HEK293 (cell line): ENCODE results near the gene PPP1R9B.

Source experiments
- HOXC10 ChIP-seq: sonication (generic); formaldehyde crosslinking; IDR thresholded peaks from 2 replicates; pipeline ENCODE4 v1.8.1; 2023; ENCODE audit warnings: mild to moderate bottlenecking, missing genetic modification reagents
- MZF1 ChIP-seq: fragments of 450-650 bp; formaldehyde crosslinking; IDR thresholded peaks from 2 replicates; pipeline ENCODE4 v1.5.1; 2017; ENCODE audit warnings: missing biosample characterization, missing genetic modification characterization, borderline replicate concordance
- SCRT1 ChIP-seq: fragments of 450-650 bp; formaldehyde crosslinking; IDR thresholded peaks from 2 replicates; pipeline ENCODE4 v1.5.1; 2016; ENCODE audit warnings: missing biosample characterization, missing genetic modification characterization, borderline replicate concordance
- SP3 ChIP-seq: fragments of 450-650 bp; formaldehyde crosslinking; IDR thresholded peaks from 2 replicates; pipeline ENCODE4 v1.5.1; 2016; ENCODE audit warnings: missing biosample characterization, missing genetic modification characterization
- TRIM28 ChIP-seq: IDR thresholded peaks from 2 replicates; pipeline ENCODE4 v1.6.1; 2011; ENCODE audit warnings: low read length, control low read depth, borderline replicate concordance
- ZBTB17 ChIP-seq: fragments of 450-650 bp; formaldehyde crosslinking; IDR thresholded peaks from 2 replicates; pipeline ENCODE4 v1.5.1; 2016; ENCODE audit warnings: missing biosample characterization, missing genetic modification characterization
- ZNF169 ChIP-seq: fragments of 450-650 bp; formaldehyde crosslinking; IDR thresholded peaks from 2 replicates; pipeline ENCODE4 v1.5.1; 2016; ENCODE audit warnings: missing biosample characterization, missing genetic modification characterization
- ZNF184 ChIP-seq: fragments of 450-650 bp; IDR thresholded peaks from 2 replicates; pipeline ENCODE4 v1.5.1; 2018; ENCODE audit warnings: missing biosample characterization, mild to moderate bottlenecking, missing genetic modification characterization
- ZNF211 ChIP-seq: fragments of 450-650 bp; formaldehyde crosslinking; IDR thresholded peaks from 2 replicates; pipeline ENCODE4 v1.5.1; 2016; ENCODE audit warnings: low read depth, missing biosample characterization, missing genetic modification characterization
- ZNF248 ChIP-seq: fragments of 450-650 bp; formaldehyde crosslinking; IDR thresholded peaks from 2 replicates; pipeline ENCODE4 v1.5.1; 2017; ENCODE audit warnings: missing biosample characterization, missing genetic modification characterization
- ZNF391 ChIP-seq: fragments of 450-650 bp; formaldehyde crosslinking; IDR thresholded peaks from 2 replicates; pipeline ENCODE4 v1.5.1; 2016; ENCODE audit warnings: low read depth, missing biosample characterization, missing genetic modification characterization, borderline replicate concordance
- ZNF404 ChIP-seq: fragments of 450-650 bp; formaldehyde crosslinking; IDR thresholded peaks from 2 replicates; pipeline ENCODE4 v1.5.1; 2017; ENCODE audit warnings: missing biosample characterization, missing genetic modification characterization
- ZNF433 ChIP-seq: fragments of 450-650 bp; formaldehyde crosslinking; IDR thresholded peaks from 2 replicates; pipeline ENCODE4 v1.5.1; 2016; ENCODE audit warnings: missing biosample characterization, missing genetic modification characterization, low read depth
- ZNF555 ChIP-seq: fragments of 450-650 bp; formaldehyde crosslinking; conservative IDR thresholded peaks from 2 replicates; pipeline ENCODE4 v1.5.1; 2017; ENCODE audit warnings: missing biosample characterization, mild to moderate bottlenecking, missing genetic modification characterization, inconsistent platforms
- ZNF560 ChIP-seq: fragments of 450-650 bp; formaldehyde crosslinking; IDR thresholded peaks from 2 replicates; pipeline ENCODE4 v1.5.1; 2017; ENCODE audit warnings: missing biosample characterization, missing genetic modification characterization, borderline replicate concordance
- ZNF571 ChIP-seq: fragments of 450-650 bp; formaldehyde crosslinking; IDR thresholded peaks from 2 replicates; pipeline ENCODE4 v1.5.0; 2017; ENCODE audit warnings: missing biosample characterization, missing genetic modification characterization
- ZNF600 ChIP-seq: fragments of 450-650 bp; formaldehyde crosslinking; IDR thresholded peaks from 2 replicates; pipeline ENCODE4 v1.5.1; 2016; ENCODE audit warnings: missing biosample characterization, missing genetic modification characterization
- ZNF624 ChIP-seq: fragments of 450-650 bp; formaldehyde crosslinking; IDR thresholded peaks from 2 replicates; pipeline ENCODE4 v1.5.1; 2017; ENCODE audit warnings: missing biosample characterization, missing genetic modification characterization
- ZNF658 ChIP-seq: fragments of 450-650 bp; formaldehyde crosslinking; IDR thresholded peaks from 2 replicates; pipeline ENCODE4; 2016; ENCODE audit warnings: missing biosample characterization, missing genetic modification characterization
- ZNF837 ChIP-seq: fragments of 450-650 bp; formaldehyde crosslinking; IDR thresholded peaks from 2 replicates; pipeline ENCODE4 v1.5.1; 2016; ENCODE audit warnings: missing biosample characterization, missing genetic modification characterization
- ZSCAN23 ChIP-seq: fragments of 450-650 bp; formaldehyde crosslinking; IDR thresholded peaks from 2 replicates; pipeline ENCODE4 v1.5.1; 2016; ENCODE audit warnings: missing biosample characterization, missing genetic modification characterization
- TF ChIP-seq, protein P1 (sequence below): IDR thresholded peaks from 2 replicates; pipeline ENCODE4 v1.6.1; 2011; ENCODE audit warnings: mild to moderate bottlenecking, low read depth, low read length, borderline replicate concordance
- TF ChIP-seq, protein P2 (sequence below): fragments of 450-650 bp; formaldehyde crosslinking; IDR thresholded peaks from 2 replicates; pipeline ENCODE4 v1.5.1; 2016; ENCODE audit warnings: missing biosample characterization, missing genetic modification characterization
- TF ChIP-seq, protein P3 (sequence below): fragments of 450-650 bp; formaldehyde crosslinking; IDR thresholded peaks from 2 replicates; pipeline ENCODE4 v1.5.1; 2017; ENCODE audit warnings: missing biosample characterization, missing genetic modification characterization
- TF ChIP-seq, protein P4 (sequence below): fragments of 450-650 bp; formaldehyde crosslinking; IDR thresholded peaks from 2 replicates; pipeline ENCODE4 v1.5.1; 2016; ENCODE audit warnings: missing biosample characterization, missing genetic modification characterization
- TF ChIP-seq, protein P5 (sequence below): fragments of 450-650 bp; formaldehyde crosslinking; IDR thresholded peaks from 2 replicates; pipeline ENCODE4 v1.5.1; 2017; ENCODE audit warnings: missing biosample characterization, missing genetic modification characterization
- TF ChIP-seq, protein P6 (sequence below): fragments of 450-650 bp; formaldehyde crosslinking; IDR thresholded peaks from 2 replicates; pipeline ENCODE4 v1.5.0; 2017; ENCODE audit warnings: missing biosample characterization, missing genetic modification characterization, borderline replicate concordance
- TF ChIP-seq, protein P7 (sequence below): fragments of 450-650 bp; formaldehyde crosslinking; IDR thresholded peaks from 2 replicates; pipeline ENCODE4; 2016; ENCODE audit warnings: missing biosample characterization, missing genetic modification characterization

Gene PPP1R9B

DNA sequence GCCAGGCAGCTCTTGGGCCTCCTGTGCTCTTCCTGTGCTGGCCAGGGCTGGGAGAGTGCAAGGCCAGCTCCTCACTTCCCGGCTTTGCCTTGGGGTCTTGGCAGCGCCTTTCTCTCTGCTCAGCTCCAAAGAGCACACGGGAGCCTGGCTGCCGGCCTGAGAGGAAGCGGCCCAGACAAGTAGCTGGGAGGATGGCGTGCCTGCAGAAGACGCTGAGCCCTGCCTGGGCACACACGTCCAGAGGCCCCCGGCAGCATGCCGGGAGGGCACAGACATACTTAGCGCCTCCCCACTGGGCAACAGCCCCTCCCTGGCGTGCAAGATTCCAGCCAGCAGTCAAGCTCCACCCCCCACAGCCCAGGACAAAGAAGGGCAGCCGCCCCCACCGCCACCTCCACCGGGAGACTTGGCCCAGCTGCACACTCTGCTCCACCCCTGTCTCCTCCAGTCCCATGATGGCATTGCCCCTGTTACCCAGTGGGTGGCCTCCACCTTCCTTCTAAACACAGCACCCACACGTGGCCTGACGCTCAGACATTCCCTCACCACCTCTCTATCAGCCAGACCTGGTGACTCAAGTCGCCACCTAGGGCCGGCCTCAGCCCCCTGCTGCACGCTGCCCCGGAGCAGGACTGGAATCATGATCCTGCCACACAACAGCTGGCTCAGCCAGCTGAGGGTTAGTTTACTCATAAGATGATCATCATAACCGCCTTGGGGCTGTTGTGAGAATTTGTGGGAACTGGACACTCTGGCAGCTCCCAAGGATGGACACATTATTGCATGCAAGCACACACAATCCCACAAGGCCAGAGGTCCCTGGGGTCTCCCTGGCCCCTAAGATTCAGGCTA is 27.7 kb upstream of the PPP1R9B start (continued):
- TF ChIP-seq ZNF837 (tag by site-specific recombination) (no peak), ZNF211 (tag by site-specific recombination) (no peak), SP3 (peak; percentile 88), HOXC10 (CRISPR knock-in tag) (no peak), ZNF600 (tag by site-specific recombination) (peak; percentile 99), ZNF404 (tag by site-specific recombination) (no peak), ZNF169 (no peak), ZNF391 (tag by site-specific recombination) (peak; percentile 22; the same call in 1 of the 2 replicates), ZNF624 (tag by site-specific recombination) (no peak), ZNF555 (tag by site-specific recombination) (no peak), ZNF184 (tag by site-specific recombination) (no peak), ZNF658 (no peak), ZNF248 (tag by site-specific recombination) (no peak), ZSCAN23 (tag by site-specific recombination) (no peak), ZBTB17 (tag by site-specific recombination) (peak; percentile 81), MZF1 (tag by site-specific recombination) (no peak), ZNF560 (tag by site-specific recombination) (no peak), TRIM28 (peak; percentile 27; the same call in 1 of the 2 replicates), ZNF571 (tag by site-specific recombination) (no peak), SCRT1 (tag by site-specific recombination) (no peak), ZNF433 (tag by site-specific recombination) (no peak)
- TF ChIP-seq, protein P1, sequence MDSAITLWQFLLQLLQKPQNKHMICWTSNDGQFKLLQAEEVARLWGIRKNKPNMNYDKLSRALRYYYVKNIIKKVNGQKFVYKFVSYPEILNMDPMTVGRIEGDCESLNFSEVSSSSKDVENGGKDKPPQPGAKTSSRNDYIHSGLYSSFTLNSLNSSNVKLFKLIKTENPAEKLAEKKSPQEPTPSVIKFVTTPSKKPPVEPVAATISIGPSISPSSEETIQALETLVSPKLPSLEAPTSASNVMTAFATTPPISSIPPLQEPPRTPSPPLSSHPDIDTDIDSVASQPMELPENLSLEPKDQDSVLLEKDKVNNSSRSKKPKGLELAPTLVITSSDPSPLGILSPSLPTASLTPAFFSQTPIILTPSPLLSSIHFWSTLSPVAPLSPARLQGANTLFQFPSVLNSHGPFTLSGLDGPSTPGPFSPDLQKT = no peak
- TF ChIP-seq, protein P2, sequence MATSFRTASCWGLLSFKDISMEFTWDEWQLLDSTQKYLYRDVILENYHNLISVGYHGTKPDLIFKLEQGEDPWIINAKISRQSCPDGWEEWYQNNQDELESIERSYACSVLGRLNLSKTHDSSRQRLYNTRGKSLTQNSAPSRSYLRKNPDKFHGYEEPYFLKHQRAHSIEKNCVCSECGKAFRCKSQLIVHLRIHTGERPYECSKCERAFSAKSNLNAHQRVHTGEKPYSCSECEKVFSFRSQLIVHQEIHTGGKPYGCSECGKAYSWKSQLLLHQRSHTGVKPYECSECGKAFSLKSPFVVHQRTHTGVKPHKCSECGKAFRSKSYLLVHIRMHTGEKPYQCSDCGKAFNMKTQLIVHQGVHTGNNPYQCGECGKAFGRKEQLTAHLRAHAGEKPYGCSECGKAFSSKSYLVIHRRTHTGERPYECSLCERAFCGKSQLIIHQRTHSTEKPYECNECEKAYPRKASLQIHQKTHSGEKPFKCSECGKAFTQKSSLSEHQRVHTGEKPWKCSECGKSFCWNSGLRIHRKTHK (tag by site-specific recombination) = no peak
- TF ChIP-seq, protein P3, sequence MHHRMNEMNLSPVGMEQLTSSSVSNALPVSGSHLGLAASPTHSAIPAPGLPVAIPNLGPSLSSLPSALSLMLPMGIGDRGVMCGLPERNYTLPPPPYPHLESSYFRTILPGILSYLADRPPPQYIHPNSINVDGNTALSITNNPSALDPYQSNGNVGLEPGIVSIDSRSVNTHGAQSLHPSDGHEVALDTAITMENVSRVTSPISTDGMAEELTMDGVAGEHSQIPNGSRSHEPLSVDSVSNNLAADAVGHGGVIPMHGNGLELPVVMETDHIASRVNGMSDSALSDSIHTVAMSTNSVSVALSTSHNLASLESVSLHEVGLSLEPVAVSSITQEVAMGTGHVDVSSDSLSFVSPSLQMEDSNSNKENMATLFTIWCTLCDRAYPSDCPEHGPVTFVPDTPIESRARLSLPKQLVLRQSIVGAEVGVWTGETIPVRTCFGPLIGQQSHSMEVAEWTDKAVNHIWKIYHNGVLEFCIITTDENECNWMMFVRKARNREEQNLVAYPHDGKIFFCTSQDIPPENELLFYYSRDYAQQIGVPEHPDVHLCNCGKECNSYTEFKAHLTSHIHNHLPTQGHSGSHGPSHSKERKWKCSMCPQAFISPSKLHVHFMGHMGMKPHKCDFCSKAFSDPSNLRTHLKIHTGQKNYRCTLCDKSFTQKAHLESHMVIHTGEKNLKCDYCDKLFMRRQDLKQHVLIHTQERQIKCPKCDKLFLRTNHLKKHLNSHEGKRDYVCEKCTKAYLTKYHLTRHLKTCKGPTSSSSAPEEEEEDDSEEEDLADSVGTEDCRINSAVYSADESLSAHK (tag by site-specific recombination) = no peak
- TF ChIP-seq, protein P4, sequence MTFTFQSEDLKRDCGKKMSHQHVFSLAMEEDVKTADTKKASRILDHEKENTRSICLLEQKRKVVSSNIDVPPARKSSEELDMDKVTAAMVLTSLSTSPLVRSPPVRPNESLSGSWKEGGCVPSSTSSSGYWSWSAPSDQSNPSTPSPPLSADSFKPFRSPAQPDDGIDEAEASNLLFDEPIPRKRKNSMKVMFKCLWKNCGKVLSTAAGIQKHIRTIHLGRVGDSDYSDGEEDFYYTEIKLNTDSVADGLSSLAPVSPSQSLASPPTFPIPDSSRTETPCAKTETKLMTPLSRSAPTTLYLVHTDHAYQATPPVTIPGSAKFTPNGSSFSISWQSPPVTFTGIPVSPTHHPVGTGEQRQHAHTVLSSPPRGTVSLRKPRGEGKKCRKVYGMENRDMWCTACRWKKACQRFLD = no peak
- TF ChIP-seq, protein P5, sequence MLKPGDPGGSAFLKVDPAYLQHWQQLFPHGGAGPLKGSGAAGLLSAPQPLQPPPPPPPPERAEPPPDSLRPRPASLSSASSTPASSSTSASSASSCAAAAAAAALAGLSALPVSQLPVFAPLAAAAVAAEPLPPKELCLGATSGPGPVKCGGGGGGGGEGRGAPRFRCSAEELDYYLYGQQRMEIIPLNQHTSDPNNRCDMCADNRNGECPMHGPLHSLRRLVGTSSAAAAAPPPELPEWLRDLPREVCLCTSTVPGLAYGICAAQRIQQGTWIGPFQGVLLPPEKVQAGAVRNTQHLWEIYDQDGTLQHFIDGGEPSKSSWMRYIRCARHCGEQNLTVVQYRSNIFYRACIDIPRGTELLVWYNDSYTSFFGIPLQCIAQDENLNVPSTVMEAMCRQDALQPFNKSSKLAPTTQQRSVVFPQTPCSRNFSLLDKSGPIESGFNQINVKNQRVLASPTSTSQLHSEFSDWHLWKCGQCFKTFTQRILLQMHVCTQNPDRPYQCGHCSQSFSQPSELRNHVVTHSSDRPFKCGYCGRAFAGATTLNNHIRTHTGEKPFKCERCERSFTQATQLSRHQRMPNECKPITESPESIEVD (tag by site-specific recombination) = no peak
- TF ChIP-seq, protein P6, sequence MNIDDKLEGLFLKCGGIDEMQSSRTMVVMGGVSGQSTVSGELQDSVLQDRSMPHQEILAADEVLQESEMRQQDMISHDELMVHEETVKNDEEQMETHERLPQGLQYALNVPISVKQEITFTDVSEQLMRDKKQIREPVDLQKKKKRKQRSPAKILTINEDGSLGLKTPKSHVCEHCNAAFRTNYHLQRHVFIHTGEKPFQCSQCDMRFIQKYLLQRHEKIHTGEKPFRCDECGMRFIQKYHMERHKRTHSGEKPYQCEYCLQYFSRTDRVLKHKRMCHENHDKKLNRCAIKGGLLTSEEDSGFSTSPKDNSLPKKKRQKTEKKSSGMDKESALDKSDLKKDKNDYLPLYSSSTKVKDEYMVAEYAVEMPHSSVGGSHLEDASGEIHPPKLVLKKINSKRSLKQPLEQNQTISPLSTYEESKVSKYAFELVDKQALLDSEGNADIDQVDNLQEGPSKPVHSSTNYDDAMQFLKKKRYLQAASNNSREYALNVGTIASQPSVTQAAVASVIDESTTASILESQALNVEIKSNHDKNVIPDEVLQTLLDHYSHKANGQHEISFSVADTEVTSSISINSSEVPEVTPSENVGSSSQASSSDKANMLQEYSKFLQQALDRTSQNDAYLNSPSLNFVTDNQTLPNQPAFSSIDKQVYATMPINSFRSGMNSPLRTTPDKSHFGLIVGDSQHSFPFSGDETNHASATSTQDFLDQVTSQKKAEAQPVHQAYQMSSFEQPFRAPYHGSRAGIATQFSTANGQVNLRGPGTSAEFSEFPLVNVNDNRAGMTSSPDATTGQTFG (tag by site-specific recombination) = no peak
- TF ChIP-seq, protein P7, sequence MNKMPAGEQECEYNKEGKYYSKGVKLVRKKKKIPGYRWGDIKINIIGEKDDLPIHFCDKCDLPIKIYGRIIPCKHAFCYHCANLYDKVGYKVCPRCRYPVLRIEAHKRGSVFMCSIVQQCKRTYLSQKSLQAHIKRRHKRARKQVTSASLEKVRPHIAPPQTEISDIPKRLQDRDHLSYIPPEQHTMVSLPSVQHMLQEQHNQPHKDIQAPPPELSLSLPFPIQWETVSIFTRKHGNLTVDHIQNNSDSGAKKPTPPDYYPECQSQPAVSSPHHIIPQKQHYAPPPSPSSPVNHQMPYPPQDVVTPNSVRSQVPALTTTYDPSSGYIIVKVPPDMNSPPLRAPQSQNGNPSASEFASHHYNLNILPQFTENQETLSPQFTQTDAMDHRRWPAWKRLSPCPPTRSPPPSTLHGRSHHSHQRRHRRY (tag by site-specific recombination) = no peak
